Measurements from ENCODE around the gene SLC4A11.
"Not testable (repeated sequence)": the region's sequence is repeated elsewhere in the genome, so short reads cannot be mapped to it uniquely, and the experiment has no call there.

SLC4A11 gene

DNA sequence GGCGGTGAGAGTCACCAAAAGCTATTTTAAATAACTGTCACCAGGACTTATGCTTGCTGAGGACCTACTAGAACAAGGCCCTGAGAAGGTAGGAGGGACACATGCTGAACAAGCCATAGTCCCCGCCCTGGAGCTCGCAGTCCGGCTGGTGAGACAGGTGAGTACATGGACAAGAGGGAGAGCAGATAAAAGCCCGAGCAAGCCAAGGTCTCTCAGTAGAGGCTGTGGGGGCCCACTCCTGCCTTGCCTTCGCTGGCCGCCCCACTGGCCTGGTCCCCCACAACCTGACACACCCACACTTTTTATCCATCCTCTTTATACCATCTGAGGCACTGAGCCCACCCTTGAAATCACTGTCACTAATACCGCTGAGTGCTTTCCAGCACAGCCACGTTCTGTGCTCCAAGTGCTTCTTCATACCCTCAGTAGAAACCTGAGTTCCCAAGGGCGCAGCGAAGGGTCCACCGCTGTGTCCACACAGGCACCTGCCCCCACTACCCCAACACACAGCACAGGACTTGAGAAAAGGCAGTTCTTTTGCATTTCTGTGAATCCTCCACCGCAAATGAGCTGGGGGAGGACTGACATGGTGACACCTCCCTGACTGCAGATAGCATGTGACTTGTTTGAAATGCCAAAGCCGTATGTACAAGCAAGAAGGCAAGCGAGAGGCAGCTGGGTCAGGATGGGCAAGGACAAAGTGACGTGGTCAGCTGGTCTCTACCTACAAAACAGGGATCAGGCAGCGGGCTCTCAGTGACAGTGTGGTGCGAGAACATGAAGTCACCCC, 46.6 kb downstream of the SLC4A11 start:
- DNase-seq: no peak
- TF ChIP-seq POLR2A (IDR thresholded peaks at IDR 0.05; ENCODE audit: low read length) (no peak), GATA1 (IDR thresholded peaks at IDR 0.05; ENCODE audit: low read depth, low read length) (no peak)

GRCh38 chr20:3190681-3191111, 48.3 kb downstream of the SLC4A11 start:
- DNase-seq: no peak
- no peak for TF ChIP-seq GATA1 (IDR thresholded peaks at IDR 0.05; ENCODE audit: low read depth, low read length)
- TF ChIP-seq POLR2A (IDR thresholded peaks at IDR 0.05; ENCODE audit: low read length): no peak

- TF ChIP-seq POLR2A (IDR thresholded peaks at IDR 0.05; ENCODE audit: low read length) (no peak), GATA1 (IDR thresholded peaks at IDR 0.05; ENCODE audit: low read depth, low read length) (no peak)
- no peak for DNase-seq
Measured at GRCh38 chr20:3189561-3190131, 49.3 kb downstream of the SLC4A11 start.

- TF ChIP-seq POLR2A (IDR thresholded peaks at IDR 0.05; ENCODE audit: low read length) (no peak), GATA1 (IDR thresholded peaks at IDR 0.05; ENCODE audit: low read depth, low read length) (no peak)
- DNase-seq: no peak
Measured at GRCh38 chr20:3188823-3189413, 50.1 kb downstream of the SLC4A11 start.

DNA sequence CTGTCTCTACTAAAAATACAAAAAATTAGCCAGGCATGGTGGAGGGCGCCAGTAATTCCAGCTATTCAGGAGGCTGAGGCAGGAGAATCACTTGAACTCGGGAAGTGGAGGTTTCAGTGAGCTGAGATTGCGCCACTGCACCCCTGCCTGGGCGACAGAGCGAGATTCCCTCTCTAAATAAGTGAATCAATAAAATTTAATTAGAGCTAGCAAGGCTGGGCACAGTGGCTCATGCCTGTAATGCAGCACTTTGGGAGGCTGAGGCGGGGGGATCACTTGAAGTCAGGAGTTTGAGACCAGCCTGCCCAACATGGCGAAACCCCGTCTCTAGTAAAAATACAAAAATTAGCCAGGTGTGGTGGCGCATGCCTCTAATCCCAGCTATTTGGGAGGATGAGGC, 51.1 kb downstream of the SLC4A11 start:
- DNase-seq: not testable (repeated sequence)

- no peak for TF ChIP-seq POLR2A (IDR thresholded peaks at IDR 0.05; ENCODE audit: low read length)
- TF ChIP-seq GATA1 (IDR thresholded peaks at IDR 0.05; ENCODE audit: low read depth, low read length): no peak
- DNase-seq: no peak
Measured at GRCh38 chr20:3183896-3184612, 54.9 kb downstream of the SLC4A11 start.

DNA sequence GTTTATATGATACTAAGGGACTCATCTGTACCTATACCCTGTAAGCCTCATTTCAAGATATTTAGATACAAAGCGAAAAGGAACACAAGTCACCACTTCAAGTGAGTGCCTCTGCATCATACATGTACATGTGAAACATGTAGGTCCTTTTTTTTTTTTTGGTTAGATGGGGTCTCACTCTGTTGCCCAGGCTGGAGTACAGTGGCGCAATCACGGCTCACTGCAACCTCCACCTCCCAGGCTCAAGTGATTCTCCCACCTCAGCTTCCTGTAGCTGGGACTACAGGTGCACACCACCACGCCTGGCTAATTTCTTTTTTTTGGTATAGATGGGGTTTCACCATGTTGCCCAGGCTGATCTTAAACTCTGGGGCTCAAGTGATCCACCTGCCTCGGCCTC, 56.6 kb downstream of the SLC4A11 start:
- not testable (repeated sequence) for DNase-seq

- no peak for DNase-seq
- no peak for TF ChIP-seq POLR2A (IDR thresholded peaks at IDR 0.05; ENCODE audit: low read length)
- TF ChIP-seq GATA1 (IDR thresholded peaks at IDR 0.05; ENCODE audit: low read depth, low read length): no peak
Measured at GRCh38 chr20:3181270-3181669, 57.7 kb downstream of the SLC4A11 start.

DNA sequence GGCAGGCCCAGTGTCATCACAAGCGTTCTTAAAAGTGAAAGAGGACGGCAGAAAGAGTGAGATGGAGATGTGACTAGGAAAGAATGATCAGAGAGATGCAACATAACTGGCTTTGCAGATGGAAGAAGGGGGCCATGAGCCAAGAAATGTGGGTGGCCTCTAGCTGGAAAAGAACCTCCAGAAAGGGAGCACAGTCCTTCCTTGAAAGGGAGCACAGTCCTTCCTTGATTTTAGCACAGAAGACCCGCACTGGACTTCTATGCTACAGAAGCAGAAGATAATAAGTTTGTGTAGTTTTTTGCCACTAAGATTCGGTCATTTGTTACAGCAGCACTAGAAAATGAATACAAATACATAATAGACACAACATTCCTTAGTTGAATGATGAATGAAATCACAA, 58.7 kb downstream of the SLC4A11 start:
- TF ChIP-seq GATA1 (IDR thresholded peaks at IDR 0.05; ENCODE audit: low read depth, low read length) (no peak), POLR2A (IDR thresholded peaks at IDR 0.05; ENCODE audit: low read length) (no peak)
- DNase-seq: no peak

DNA sequence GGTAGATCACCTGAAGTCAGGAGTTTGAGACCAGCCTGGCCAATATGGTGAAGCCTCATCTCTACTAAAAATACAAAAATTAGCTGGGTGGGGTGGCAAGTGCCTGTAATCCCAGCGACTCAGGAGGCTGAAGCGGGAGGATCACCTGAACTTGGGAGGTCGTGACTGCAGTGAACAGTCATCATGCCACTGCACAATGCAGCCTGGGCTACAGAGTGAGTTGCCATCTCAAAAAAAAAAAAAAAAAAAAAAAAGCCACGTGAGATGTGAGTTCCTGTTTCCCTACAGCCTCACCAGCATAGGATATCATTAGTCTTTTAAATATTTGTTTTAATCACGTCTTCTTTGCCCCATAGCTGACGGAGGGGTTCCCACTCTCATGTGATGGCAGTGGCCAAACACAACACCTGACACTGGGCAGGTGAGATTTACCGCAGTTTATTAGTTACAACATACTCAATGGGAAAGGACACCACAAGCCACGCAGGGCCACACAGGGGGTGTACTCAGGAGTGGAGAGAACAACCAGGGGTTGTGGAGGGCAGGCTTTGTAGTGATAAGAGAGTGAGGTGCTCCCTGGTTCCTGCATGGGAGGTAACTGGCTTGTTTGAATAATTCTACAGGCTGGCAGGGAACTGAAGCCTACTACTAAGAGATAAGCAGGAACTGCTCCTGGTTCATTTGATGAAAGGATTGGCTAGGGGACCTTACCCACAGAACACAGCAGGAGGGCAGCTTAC, 61.1 kb downstream of the SLC4A11 start:
- peak in 1 of 2 experiments; percentile 26 for DNase-seq
- TF ChIP-seq GATA1 (IDR thresholded peaks at IDR 0.05; ENCODE audit: low read depth, low read length) (no peak), POLR2A (IDR thresholded peaks at IDR 0.05; ENCODE audit: low read length) (no peak)
